Measurements from ENCODE around the gene CCDC178. TPM values are rescaled to one million over a fixed set of nuclear protein-coding genes. Genes with fewer than 3 reads are reported as not detected.

The CCDC178 gene
- total RNA-seq, 1 experiment from 2014 or later = not detected

DNA sequence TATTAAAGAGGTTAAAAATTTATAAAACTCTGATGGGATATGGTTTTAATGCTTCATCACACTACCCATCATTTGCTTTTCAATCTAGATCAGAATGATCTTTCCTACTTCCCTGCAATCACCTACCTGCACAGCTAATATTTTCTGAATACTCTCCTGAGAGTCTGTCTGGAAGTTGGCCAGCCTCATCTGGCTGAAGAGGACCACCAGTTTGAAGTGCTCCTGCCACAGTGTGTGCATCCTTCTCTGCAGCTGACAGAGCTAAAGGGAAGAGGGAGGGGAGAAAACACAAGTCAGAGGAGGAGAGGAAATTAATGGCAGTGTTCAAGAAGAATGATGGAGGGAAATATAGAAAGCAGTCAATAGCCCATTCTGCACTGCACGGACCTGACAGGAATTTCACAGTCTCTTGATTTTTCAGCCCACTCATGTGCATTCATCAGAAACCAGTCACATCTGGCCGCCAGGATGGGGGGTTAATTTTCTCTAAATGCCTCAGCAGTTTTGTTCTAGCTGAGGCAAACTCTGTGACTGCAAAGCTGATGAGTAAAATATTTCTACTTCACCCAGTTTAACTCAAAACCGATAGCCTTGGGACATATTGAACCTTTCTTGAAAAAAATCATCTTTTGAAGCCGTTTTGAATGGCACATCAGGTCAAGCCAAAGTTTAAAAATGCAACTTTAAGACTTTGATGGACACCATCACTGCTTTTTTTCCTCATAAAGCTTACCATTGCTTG lies 465.9 kb downstream of the CCDC178 start:
- Histone ChIP-seq H3K27me3 (ENCODE audit: insufficient read depth, low read length) (no peaks in the 10 kb centered on the region), H2AFZ (ENCODE audit: low read depth, low read length, poor library complexity, severe bottlenecking) (no peak overlapping the region), H3K4me2 (ENCODE audit: low read length) (no peak overlapping the region), H3K9me2 (ENCODE audit: insufficient read depth) (no peaks in the 10 kb centered on the region), H3K4me1 (ENCODE audit: control insufficient read depth in 1 of 2, insufficient read depth in 2 of 2, low read length in 2 of 2) (no peaks in the 10 kb centered on the region), H3K27ac (ENCODE audit: low read depth, low read length) (no peak overlapping the region), H3K4me3 (replicated peaks in 1 of 2; ENCODE audit: low read depth in 1 of 2, low read length in 2 of 2) (no peak overlapping the region), H3K36me3 (ENCODE audit: control insufficient read depth in 1 of 2, insufficient read depth in 2 of 2, low read length in 2 of 2) (no peaks in the 10 kb centered on the region), H3K9ac (ENCODE audit: low read length) (no peak overlapping the region), H4K20me1 (ENCODE audit: insufficient read depth) (no peaks in the 10 kb centered on the region), H3K79me2 (ENCODE audit: insufficient read depth, low read length) (no peaks in the 10 kb centered on the region), H3K9me3 (ENCODE audit: control insufficient read depth in 1 of 2, insufficient read depth in 1 of 2, low read depth in 1 of 2, low read length in 2 of 2) (peaks cover 0 to 7% of the 10 kb centered on the region in 2 experiments; a peak in 2 of 4 replicates)
- POLR2A ChIA-PET = no interaction called here
- CTCF ChIA-PET = no interaction called here
- ATAC-seq = no peak
- RAD21 ChIA-PET (ENCODE audit: low non-redundant PET in 1 of 2, low total read pairs in 2 of 2, uncharacterized antibody in 2 of 2, unreplicated experiment in 2 of 2) = no interaction called here
- BruUV-seq (replicated peaks) = no TSS peak
- no peak for DNase-seq (ENCODE audit: low read depth, low spot score)
- intact Hi-C loops (cut with micrococcal nuclease) = no loop called here
- TF ChIP-seq JUND (IDR thresholded peaks at IDR 0.05) (no peak), EGR1 (IDR thresholded peaks at IDR 0.05; ENCODE audit: low read depth) (no peak), POLR2AphosphoS5 (IDR thresholded peaks at IDR 0.05; ENCODE audit: low read depth, low read length) (no peak), TCF7L2 (IDR thresholded peaks at IDR 0.05; ENCODE audit: borderline replicate concordance, extremely low read depth, insufficient read depth, insufficient read length) (no peak), CBX3 (IDR thresholded peaks at IDR 0.05; ENCODE audit: low read depth) (no peak), SP1 (IDR thresholded peaks at IDR 0.05; ENCODE audit: low read depth) (no peak)
- TF ChIP-seq, protein P1, sequence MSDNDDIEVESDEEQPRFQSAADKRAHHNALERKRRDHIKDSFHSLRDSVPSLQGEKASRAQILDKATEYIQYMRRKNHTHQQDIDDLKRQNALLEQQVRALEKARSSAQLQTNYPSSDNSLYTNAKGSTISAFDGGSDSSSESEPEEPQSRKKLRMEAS (IDR thresholded peaks at IDR 0.05) = no peak
- TF ChIP-seq, protein P2, sequence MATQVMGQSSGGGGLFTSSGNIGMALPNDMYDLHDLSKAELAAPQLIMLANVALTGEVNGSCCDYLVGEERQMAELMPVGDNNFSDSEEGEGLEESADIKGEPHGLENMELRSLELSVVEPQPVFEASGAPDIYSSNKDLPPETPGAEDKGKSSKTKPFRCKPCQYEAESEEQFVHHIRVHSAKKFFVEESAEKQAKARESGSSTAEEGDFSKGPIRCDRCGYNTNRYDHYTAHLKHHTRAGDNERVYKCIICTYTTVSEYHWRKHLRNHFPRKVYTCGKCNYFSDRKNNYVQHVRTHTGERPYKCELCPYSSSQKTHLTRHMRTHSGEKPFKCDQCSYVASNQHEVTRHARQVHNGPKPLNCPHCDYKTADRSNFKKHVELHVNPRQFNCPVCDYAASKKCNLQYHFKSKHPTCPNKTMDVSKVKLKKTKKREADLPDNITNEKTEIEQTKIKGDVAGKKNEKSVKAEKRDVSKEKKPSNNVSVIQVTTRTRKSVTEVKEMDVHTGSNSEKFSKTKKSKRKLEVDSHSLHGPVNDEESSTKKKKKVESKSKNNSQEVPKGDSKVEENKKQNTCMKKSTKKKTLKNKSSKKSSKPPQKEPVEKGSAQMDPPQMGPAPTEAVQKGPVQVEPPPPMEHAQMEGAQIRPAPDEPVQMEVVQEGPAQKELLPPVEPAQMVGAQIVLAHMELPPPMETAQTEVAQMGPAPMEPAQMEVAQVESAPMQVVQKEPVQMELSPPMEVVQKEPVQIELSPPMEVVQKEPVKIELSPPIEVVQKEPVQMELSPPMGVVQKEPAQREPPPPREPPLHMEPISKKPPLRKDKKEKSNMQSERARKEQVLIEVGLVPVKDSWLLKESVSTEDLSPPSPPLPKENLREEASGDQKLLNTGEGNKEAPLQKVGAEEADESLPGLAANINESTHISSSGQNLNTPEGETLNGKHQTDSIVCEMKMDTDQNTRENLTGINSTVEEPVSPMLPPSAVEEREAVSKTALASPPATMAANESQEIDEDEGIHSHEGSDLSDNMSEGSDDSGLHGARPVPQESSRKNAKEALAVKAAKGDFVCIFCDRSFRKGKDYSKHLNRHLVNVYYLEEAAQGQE (IDR thresholded peaks at IDR 0.05; ENCODE audit: low read depth) = no peak

Data from HCT116 (cell line).